ENCODE results near the gene TELO2.

- TF ChIP-seq FOXM1 (IDR thresholded peaks at IDR 0.05; ENCODE audit: borderline replicate concordance) (no peak), TARDBP (IDR thresholded peaks at IDR 0.05) (no peak), BHLHE40 (IDR thresholded peaks at IDR 0.05; ENCODE audit: borderline replicate concordance) (no peak), SUZ12 (IDR thresholded peaks at IDR 0.05) (no peak), FOXK2 (IDR thresholded peaks at IDR 0.05) (no peak), FOXA1 (IDR thresholded peaks at IDR 0.05) (no peak), HDGF (IDR thresholded peaks at IDR 0.05; ENCODE audit: borderline replicate concordance) (no peak), LEF1 (IDR thresholded peaks at IDR 0.05; ENCODE audit: borderline replicate concordance) (no peak), SP1 (IDR thresholded peaks at IDR 0.05) (no peak), ZNF384 (IDR thresholded peaks at IDR 0.05) (no peak), PKNOX1 (IDR thresholded peaks at IDR 0.05) (no peak)
Measured at GRCh38 chr16:1469693-1470201, 23.4 kb upstream of the TELO2 start.
